Large intestine (tissue), 3 donors: ENCODE measurements around the gene PTX4. TPM values are rescaled to one million over a fixed set of nuclear protein-coding genes. Genes with fewer than 3 reads are reported as not detected.

Experiments
- DNase-seq, 2 donors: peaks; one replicate each; pipeline versions ENCODE4 v3.0.0 to v3.0.0-alpha.2; 2013
- H3K27ac ChIP-seq: one replicate; pipeline ENCODE4 v1.5.1; 2013; ENCODE audit warnings: low read length
- H3K27me3 ChIP-seq: 2 replicates; pipeline ENCODE4 v1.6.1; 2013; ENCODE audit warnings: low read length; ENCODE audit not compliant: control insufficient read depth, insufficient read depth
- H3K36me3 ChIP-seq: 2 replicates; pipeline ENCODE4 v1.6.1; 2013; ENCODE audit warnings: low read length; ENCODE audit not compliant: control insufficient read depth, insufficient read depth
- H3K4me1 ChIP-seq: one replicate; pipeline ENCODE4 v1.6.1; 2013; ENCODE audit warnings: low read length; ENCODE audit not compliant: control insufficient read depth, insufficient read depth
- H3K4me3 ChIP-seq: one replicate; pipeline ENCODE4 v1.5.1; 2013; ENCODE audit warnings: low read length
- H3K9me3 ChIP-seq: one replicate; pipeline ENCODE4 v1.6.1; 2013; ENCODE audit warnings: mild to moderate bottlenecking, low read depth, low read length, moderate library complexity; ENCODE audit not compliant: control insufficient read depth
- WGBS: methylation state at CpG from one replicate; pipeline ENCODE4 v1.1.5; 2013; ENCODE audit warnings: low lambda C conversion rate; ENCODE audit not compliant: insufficient coverage; 5-methylcytosine and 5-hydroxymethylcytosine counted together
- polyA plus RNA-seq: library from polyadenylated mRNA; unstranded; fragments of 120-200 nt; gene quantifications from one replicate; pipeline ENCODE4 v1.2.1, GENCODE V29; 2013

The PTX4 gene
- polyA plus RNA-seq, 1 donor: 0.19 TPM

- WGBS: no CpG with 5 or more reads among the region's 19 CpGs
- H3K4me1 ChIP-seq: no peaks in the 10 kb centered on the region
- DNase-seq: no peak
- H3K27me3 ChIP-seq: no peaks in the 10 kb centered on the region
- no peak overlapping the region for H3K27ac ChIP-seq
- no peaks in the 10 kb centered on the region for H3K9me3 ChIP-seq
- H3K36me3 ChIP-seq: peaks cover 29% of the 10 kb centered on the region
- no peak overlapping the region for H3K4me3 ChIP-seq
Observed at GRCh38 chr16:1520461-1520860, 31.7 kb upstream of the PTX4 start.

- no peaks in the 10 kb centered on the region for H3K27me3 ChIP-seq
- DNase-seq: no peak
- WGBS: no CpG with 5 or more reads among the region's 17 CpGs
- no peak overlapping the region for H3K27ac ChIP-seq
- no peaks in the 10 kb centered on the region for H3K4me1 ChIP-seq
- H3K9me3 ChIP-seq: peaks cover 3% of the 10 kb centered on the region
- no peak overlapping the region for H3K4me3 ChIP-seq
- peaks cover 29% of the 10 kb centered on the region for H3K36me3 ChIP-seq
Observed at GRCh38 chr16:1519831-1520230, 31.1 kb upstream of the PTX4 start.

GRCh38 chr16:1518626-1519135, 29.9 kb upstream of the PTX4 start:
- Histone ChIP-seq H3K4me3 (no peak overlapping the region), H3K4me1 (no peaks in the 10 kb centered on the region), H3K27ac (no peak overlapping the region), H3K9me3 (peaks cover 10% of the 10 kb centered on the region), H3K27me3 (no peaks in the 10 kb centered on the region), H3K36me3 (peaks cover 27% of the 10 kb centered on the region)
- DNase-seq: no peak
- WGBS: no CpG with 5 or more reads among the region's 16 CpGs

GRCh38 chr16:1514507-1514906, 25.8 kb upstream of the PTX4 start:
- no peaks in the 10 kb centered on the region for H3K4me1 ChIP-seq
- no peak overlapping the region for H3K4me3 ChIP-seq
- WGBS: no CpG with 5 or more reads among the region's 3 CpGs
- DNase-seq: no peak
- H3K36me3 ChIP-seq: peaks cover 22% of the 10 kb centered on the region
- peaks cover 17% of the 10 kb centered on the region for H3K9me3 ChIP-seq
- H3K27ac ChIP-seq: no peak overlapping the region
- H3K27me3 ChIP-seq: no peaks in the 10 kb centered on the region

- no CpG with 5 or more reads among the region's 15 CpGs for WGBS
- peaks cover 18% of the 10 kb centered on the region for H3K36me3 ChIP-seq
- no peak overlapping the region for H3K27ac ChIP-seq
- no peaks in the 10 kb centered on the region for H3K27me3 ChIP-seq
- DNase-seq: no peak
- H3K4me1 ChIP-seq: no peaks in the 10 kb centered on the region
- no peak overlapping the region for H3K4me3 ChIP-seq
- H3K9me3 ChIP-seq: peaks cover 17% of the 10 kb centered on the region
Observed at GRCh38 chr16:1512774-1513173, 24.0 kb upstream of the PTX4 start.

- Histone ChIP-seq H3K27me3 (no peaks in the 10 kb centered on the region), H3K4me1 (no peaks in the 10 kb centered on the region), H3K36me3 (peaks cover 22% of the 10 kb centered on the region), H3K27ac (no peak overlapping the region), H3K4me3 (no peak overlapping the region), H3K9me3 (peaks cover 17% of the 10 kb centered on the region)
- WGBS: 80% methylated on average over 1 of the region's 30 CpGs
- no peak for DNase-seq
Observed at GRCh38 chr16:1511662-1512569, 23.2 kb upstream of the PTX4 start.

GRCh38 chr16:1510941-1511351, 22.2 kb upstream of the PTX4 start:
- Histone ChIP-seq H3K36me3 (peaks cover 31% of the 10 kb centered on the region), H3K27me3 (no peaks in the 10 kb centered on the region), H3K9me3 (peaks cover 17% of the 10 kb centered on the region), H3K4me1 (no peaks in the 10 kb centered on the region), H3K4me3 (no peak overlapping the region), H3K27ac (no peak overlapping the region)
- WGBS: no CpG with 5 or more reads among the region's 26 CpGs
- no peak for DNase-seq

GRCh38 chr16:1510272-1510671, 21.5 kb upstream of the PTX4 start:
- Histone ChIP-seq H3K27ac (no peak overlapping the region), H3K27me3 (no peaks in the 10 kb centered on the region), H3K36me3 (peaks cover 36% of the 10 kb centered on the region), H3K9me3 (peaks cover 17% of the 10 kb centered on the region), H3K4me1 (no peaks in the 10 kb centered on the region), H3K4me3 (no peak overlapping the region)
- WGBS: no CpG with 5 or more reads among the region's 10 CpGs
- no peak for DNase-seq

- Histone ChIP-seq H3K9me3 (peaks cover 13% of the 10 kb centered on the region), H3K27me3 (no peaks in the 10 kb centered on the region), H3K36me3 (peaks cover 42% of the 10 kb centered on the region), H3K4me1 (no peaks in the 10 kb centered on the region), H3K4me3 (no peak overlapping the region), H3K27ac (no peak overlapping the region)
- no peak for DNase-seq
- no CpG with 5 or more reads among the region's 44 CpGs for WGBS
Observed at GRCh38 chr16:1509307-1510221, 20.8 kb upstream of the PTX4 start.

GRCh38 chr16:1508494-1509187, 19.9 kb upstream of the PTX4 start:
- H3K36me3 ChIP-seq: peaks cover 44% of the 10 kb centered on the region
- no peak for DNase-seq
- WGBS: no CpG with 5 or more reads among the region's 24 CpGs

More at GRCh38 chr16:1508494-1509187, 19.9 kb upstream of the PTX4 start:
- no peaks in the 10 kb centered on the region for H3K4me1 ChIP-seq
- H3K27me3 ChIP-seq: no peaks in the 10 kb centered on the region
- no peak overlapping the region for H3K4me3 ChIP-seq
- H3K27ac ChIP-seq: no peak overlapping the region
- peaks cover 7% of the 10 kb centered on the region for H3K9me3 ChIP-seq
